Right cardiac atrium (tissue), 5 donors: ENCODE measurements around the gene SGIP1. TPM values are rescaled to one million over a fixed set of nuclear protein-coding genes. Genes with fewer than 3 reads are reported as not detected.

Experiments
- ATAC-seq, 2 donors: fragments of 200-7000 bp; cut with Tn5 transposase; one replicate each; pipeline versions ENCODE4 v1.8.0 to v1.9.1; 2020; ENCODE audit warnings: moderate library complexity in 2 of 2, mild to moderate bottlenecking in 1 of 2
- DNase-seq, 3 donors: peaks; one replicate each; pipeline ENCODE4 v3.0.0-alpha.2; 2020
- H3K27ac ChIP-seq: one replicate; pipeline ENCODE4 v1.5.1; 2013; ENCODE audit warnings: mild to moderate bottlenecking, low read length, control low read depth, moderate library complexity
- H3K27me3 ChIP-seq: one replicate; pipeline ENCODE4 v1.6.1; 2013; ENCODE audit not compliant: control insufficient read depth, insufficient read depth
- H3K4me1 ChIP-seq: one replicate; pipeline ENCODE4 v1.6.1; 2013; ENCODE audit warnings: low read length; ENCODE audit not compliant: control insufficient read depth, insufficient read depth
- H3K4me3 ChIP-seq: one replicate; pipeline ENCODE4 v1.5.1; 2013; ENCODE audit warnings: low read length, control low read depth
- H3K9me3 ChIP-seq: one replicate; pipeline ENCODE4 v1.6.1; 2013; ENCODE audit warnings: low read length; ENCODE audit not compliant: control insufficient read depth
- WGBS: extraction: QIAGEN DNeasy Blood & Tissue Kit; methylation state at CpG from one replicate; pipeline ENCODE4 v1.1.7; 2013; 5-methylcytosine and 5-hydroxymethylcytosine counted together
- intact Hi-C, 4 donors: fragments of 100-400 bp; cut with DNase I; formaldehyde crosslinking; loops; one replicate each; pipeline versions ENCODE4 v1.11.0 to v1.14.0; 2022 to 2023
- polyA plus RNA-seq: library from polyadenylated mRNA; stranded (reverse); fragments of 200-250 nt; gene quantifications from one replicate; pipeline ENCODE4 v1.2.3, GENCODE V29; 2013
- total RNA-seq, 4 donors: library from RNA; stranded (reverse); fragmentation: NEBNext Ultra II Directional; extraction: Animal tissue kit (Norgen Biotek cat#: 25700); gene quantifications; one replicate each; pipeline ENCODE4 v1.2.1, GENCODE V29; 2021
- donor health status: healthy with polysubstance abuse.
- donor health status: DM: no; HTN: yes; CAD: no.
- donor health status: DM: no; HTN: no; CAD: no.
- donor health status: DM: no; HTN: yes; CAD: no; lungs with severe emphysema.
- donor health status: DM: yes; HTN: yes; CAD: no.

SGIP1 gene
- total and polyA plus RNA-seq, 5 donors, result 2.2 to 7.3 (median 5.0) TPM

- WGBS, result 55% methylated on average over 1 of the region's 1 CpG
- Histone ChIP-seq H3K27me3 (no peaks in the 10 kb centered on the region), H3K9me3 (no peaks in the 10 kb centered on the region), H3K4me3 (no peak overlapping the region), H3K27ac (no peak overlapping the region), H3K4me1 (no peaks in the 10 kb centered on the region)
- intact Hi-C loops, result loop anchor here in 2 of 4 donors (10.0 kb wide), 2 partner anchors 47 to 247 kb away; no protein-coding TSS in a partner anchor
- DNase-seq, result no peak
- ATAC-seq, result no peak
These were observed 31.9 kb upstream of the SGIP1 start for GRCh38 chr1:66502086-66502485.

- 47% methylated on average over 3 of the region's 3 CpGs for WGBS
- Histone ChIP-seq H3K27me3 (no peaks in the 10 kb centered on the region), H3K27ac (no peak overlapping the region), H3K9me3 (no peaks in the 10 kb centered on the region), H3K4me3 (no peak overlapping the region), H3K4me1 (no peaks in the 10 kb centered on the region)
- ATAC-seq (peak; percentile 71 to 72), DNase-seq (peak in 1 of 3 donors; percentile 39)
- intact Hi-C loops, result loop anchor here in 2 of 4 donors (10.0 kb wide), 2 partner anchors 49 to 249 kb away; no protein-coding TSS in a partner anchor
These were observed 30.0 kb upstream of the SGIP1 start for GRCh38 chr1:66503841-66504470.

GRCh38 chr1:66505671-66506392 lies 28.1 kb upstream of the SGIP1 start:
- no peaks in the 10 kb centered on the region for H3K27me3 ChIP-seq
- no peaks in the 10 kb centered on the region for H3K4me1 ChIP-seq
- DNase-seq (peak in 2 of 3 donors; percentile 15 to 46), ATAC-seq (peak; percentile 50 to 51)
- H3K4me3 ChIP-seq, result no peak overlapping the region
- intact Hi-C loops, result loop anchor here in 2 of 4 donors (10.0 kb wide), 2 partner anchors 51 to 251 kb away; no protein-coding TSS in a partner anchor
- 64% methylated on average over 5 of the region's 5 CpGs for WGBS
- no peak overlapping the region for H3K27ac ChIP-seq
- no peaks in the 10 kb centered on the region for H3K9me3 ChIP-seq

GRCh38 chr1:66506393-66506687 lies 27.6 kb upstream of the SGIP1 start:
- DNase-seq (no peak), ATAC-seq (no peak)
- H3K4me1 ChIP-seq, result no peaks in the 10 kb centered on the region
- intact Hi-C loops, result loop anchor here in 2 of 4 donors (10.0 kb wide), 2 partner anchors 52 to 252 kb away; no protein-coding TSS in a partner anchor
- no peaks in the 10 kb centered on the region for H3K9me3 ChIP-seq
- 79% methylated on average over 1 of the region's 1 CpG for WGBS
- no peak overlapping the region for H3K27ac ChIP-seq
- H3K4me3 ChIP-seq, result no peak overlapping the region
- no peaks in the 10 kb centered on the region for H3K27me3 ChIP-seq

- H3K27ac ChIP-seq, result no peak overlapping the region
- ATAC-seq (no peak), DNase-seq (no peak)
- intact Hi-C loops, result loop anchor here in 2 of 4 donors (10.0 kb wide), 2 partner anchors 52 to 252 kb away; no protein-coding TSS in a partner anchor
- H3K27me3 ChIP-seq, result no peaks in the 10 kb centered on the region
- H3K4me3 ChIP-seq, result no peak overlapping the region
- no peaks in the 10 kb centered on the region for H3K4me1 ChIP-seq
- H3K9me3 ChIP-seq, result no peaks in the 10 kb centered on the region
These were observed 27.0 kb upstream of the SGIP1 start for GRCh38 chr1:66506991-66507390.

- DNase-seq (peak in 1 of 3 donors; percentile 49), ATAC-seq (no peak)
- H3K27ac ChIP-seq, result no peak overlapping the region
- 96% methylated on average over 6 of the region's 6 CpGs for WGBS
- no peaks in the 10 kb centered on the region for H3K4me1 ChIP-seq
- intact Hi-C loops, result no loop called here
- H3K9me3 ChIP-seq, result no peaks in the 10 kb centered on the region
- no peaks in the 10 kb centered on the region for H3K27me3 ChIP-seq
- H3K4me3 ChIP-seq, result no peak overlapping the region
These were observed 23.5 kb upstream of the SGIP1 start for GRCh38 chr1:66510407-66510806.

GRCh38 chr1:66511118-66511517 lies 22.8 kb upstream of the SGIP1 start:
- intact Hi-C loops, result no loop called here
- Histone ChIP-seq H3K9me3 (no peaks in the 10 kb centered on the region), H3K4me3 (no peak overlapping the region), H3K27ac (no peak overlapping the region), H3K4me1 (no peaks in the 10 kb centered on the region), H3K27me3 (no peaks in the 10 kb centered on the region)
- DNase-seq (no peak), ATAC-seq (no peak)
- 88% methylated on average over 1 of the region's 1 CpG for WGBS

- no peaks in the 10 kb centered on the region for H3K9me3 ChIP-seq
- ATAC-seq, result no peak
- no peak overlapping the region for H3K4me3 ChIP-seq
- WGBS, result 91% methylated on average over 6 of the region's 6 CpGs
- no peak for DNase-seq
- H3K4me1 ChIP-seq, result no peaks in the 10 kb centered on the region
- intact Hi-C loops, result no loop called here
- no peaks in the 10 kb centered on the region for H3K27me3 ChIP-seq
- H3K27ac ChIP-seq, result no peak overlapping the region
These were observed 16.0 kb upstream of the SGIP1 start for GRCh38 chr1:66517959-66518358.

- DNase-seq (no peak), ATAC-seq (no peak)
- H3K27ac ChIP-seq, result no peak overlapping the region
- intact Hi-C loops, result no loop called here
- H3K4me1 ChIP-seq, result no peaks in the 10 kb centered on the region
- WGBS, result 73% methylated on average over 2 of the region's 2 CpGs
- H3K4me3 ChIP-seq, result no peak overlapping the region
- H3K9me3 ChIP-seq, result no peaks in the 10 kb centered on the region
- no peaks in the 10 kb centered on the region for H3K27me3 ChIP-seq
These were observed 15.3 kb upstream of the SGIP1 start for GRCh38 chr1:66518654-66519053.

- no peak overlapping the region for H3K27ac ChIP-seq
- no peak for DNase-seq
- intact Hi-C loops, result no loop called here
- H3K27me3 ChIP-seq, result no peaks in the 10 kb centered on the region
- no peak overlapping the region for H3K4me3 ChIP-seq
- no peak for ATAC-seq
- no peaks in the 10 kb centered on the region for H3K4me1 ChIP-seq
- no peaks in the 10 kb centered on the region for H3K9me3 ChIP-seq
- WGBS, result 78% methylated on average over 3 of the region's 3 CpGs
These were observed 14.0 kb upstream of the SGIP1 start for GRCh38 chr1:66519992-66520391.

- DNase-seq, result no peak
- Histone ChIP-seq H3K4me3 (no peak overlapping the region), H3K4me1 (no peaks in the 10 kb centered on the region), H3K27me3 (no peaks in the 10 kb centered on the region), H3K27ac (no peak overlapping the region), H3K9me3 (no peaks in the 10 kb centered on the region)
- no peak for ATAC-seq
- intact Hi-C loops, result no loop called here
- 79% methylated on average over 6 of the region's 6 CpGs for WGBS
These were observed 13.3 kb upstream of the SGIP1 start for GRCh38 chr1:66520655-66521054.
